HepG2 (cell line): Measurements from ENCODE around the gene SMCO1. TPM values are rescaled to one million over a fixed set of nuclear protein-coding genes. Genes with fewer than 3 reads are reported as not detected.

Source experiments
- ATAC-seq: fragments of 200-7000 bp; cut with Tn5 transposase; 3 replicates; pipeline ENCODE4 v1.9.1; 2020; ENCODE audit warnings: mild to moderate bottlenecking, moderate library complexity
- BruUV-seq: library from RNA; stranded (reverse); fragments of 400-500 nt; replicated peaks from 2 replicates; lab custom pipeline; 2021; lab: Mats Ljungman, UMichigan
- CTCF ChIA-PET: fragments of 300-600 bp; formaldehyde crosslinking; extraction: SDS; loops from one replicate; lab custom pipeline; 2021; ENCODE audit warnings: low total read pairs, inconsistent platforms, low intra/inter-chr PET ratio; lab: Yijun Ruan, JAX
- POLR2A ChIA-PET: fragments of 350-600 bp; sonication (Branson Sonifier 250); formaldehyde crosslinking; loops from one replicate; lab custom pipeline; 2020; ENCODE audit warnings: antibody characterized with exemption, inconsistent platforms; lab: Yijun Ruan, JAX
- DNase-seq: peaks from one replicate; pipeline ENCODE4 v3.0.0-alpha.2; 2015; ENCODE audit warnings: low spot score
- FAIRE-seq: peaks from 3 replicates; lab custom pipeline; 2011; peaks lifted over from hg19 to GRCh38; lab: Jason Lieb, UNC
- H2AFZ ChIP-seq: one replicate; pipeline ENCODE4 v1.6.1; 2011; ENCODE audit warnings: low read length, inconsistent platforms
- H3K27ac ChIP-seq: fragments of 300-600 bp; 3 replicates; pipeline ENCODE4 v1.8.0; 2011; ENCODE audit warnings: mixed run types, mild to moderate bottlenecking, mixed read lengths, low read length, inconsistent platforms; ENCODE audit not compliant: insufficient read depth; ENCODE audit errors: extremely low read length
- H3K27me3 ChIP-seq, 2 experiments: fragments of 200-600 bp in 1 of 2; 2 replicates in 1 of 2; 3 replicates in 1 of 2; pipeline versions ENCODE4 v1.6.0 to v1.8.0; 2011; ENCODE audit warnings: low read length in 2 of 2, mild to moderate bottlenecking in 2 of 2, moderate library complexity in 2 of 2, inconsistent platforms in 1 of 2; ENCODE audit not compliant: insufficient read depth in 2 of 2, control insufficient read depth in 1 of 2
- H3K36me3 ChIP-seq, 2 experiments: fragments of 200-600 bp in 1 of 2; replicated peaks in 1 of 2; 2 replicates in 1 of 2; 3 replicates in 1 of 2; pipeline versions ENCODE4 v1.5.1 to v1.8.0; 2011; ENCODE audit warnings: low read length in 2 of 2, inconsistent platforms in 1 of 2; ENCODE audit not compliant: insufficient read depth in 2 of 2, control insufficient read depth in 1 of 2
- H3K4me1 ChIP-seq: 2 replicates; pipeline ENCODE4 v1.5.1; 2012; ENCODE audit warnings: low read length, inconsistent platforms; ENCODE audit not compliant: insufficient read depth
- H3K4me2 ChIP-seq: 2 replicates; pipeline ENCODE4 v1.6.0; 2011; ENCODE audit warnings: low read depth, low read length, inconsistent platforms
- H3K4me3 ChIP-seq, 3 experiments: fragments of 200-600 bp in 1 of 3; sonication (generic), shearing (Covaris generic) in 1 of 3; replicated peaks in 1 of 3; 2 replicates each; pipeline ENCODE4 v1.5.1; 2011 to 2016; ENCODE audit warnings: low read length in 3 of 3, inconsistent platforms in 2 of 3, low read depth in 2 of 3, mild to moderate bottlenecking in 2 of 3, control low read depth in 1 of 3, mixed read lengths in 1 of 3; ENCODE audit not compliant: insufficient read depth in 1 of 3
- H3K79me2 ChIP-seq: one replicate; pipeline ENCODE4 v1.6.1; 2011; ENCODE audit warnings: low read length, inconsistent platforms; ENCODE audit not compliant: insufficient read depth
- H3K9ac ChIP-seq: 2 replicates; pipeline ENCODE4 v1.6.0; 2011; ENCODE audit warnings: mild to moderate bottlenecking, low read depth, low read length, inconsistent platforms; ENCODE audit not compliant: insufficient read depth
- H3K9me3 ChIP-seq: 2 replicates; pipeline ENCODE4 v1.5.1; 2012; ENCODE audit warnings: mild to moderate bottlenecking, low read length
- H4K20me1 ChIP-seq: 2 replicates; pipeline ENCODE4 v1.6.0; 2011; ENCODE audit warnings: inconsistent platforms, mild to moderate bottlenecking, low read length, moderate library complexity; ENCODE audit not compliant: insufficient read depth
- HMG20B ChIP-seq: conservative IDR thresholded peaks from 2 replicates; pipeline ENCODE4 v1.6.1; 2016; ENCODE audit warnings: missing genetic modification reagents, missing compliant biosample characterization
- IRX3 ChIP-seq: sonication (generic); formaldehyde crosslinking; IDR thresholded peaks from 2 replicates; pipeline ENCODE4 v1.8.1; 2023; ENCODE audit warnings: mild to moderate bottlenecking, low read depth, missing genetic modification reagents, borderline replicate concordance
- KLF11 ChIP-seq: IDR thresholded peaks from 2 replicates; pipeline ENCODE4 v1.6.1; 2016; ENCODE audit warnings: missing compliant biosample characterization
- PAF1 ChIP-seq: IDR thresholded peaks from 2 replicates; pipeline ENCODE4 v1.6.1; 2016; ENCODE audit warnings: missing genetic modification reagents, missing compliant biosample characterization
- SP5 ChIP-seq: IDR thresholded peaks from 2 replicates; pipeline ENCODE4 v1.6.1; 2016; ENCODE audit warnings: low read depth, borderline replicate concordance
- TOPORS ChIP-seq: sonication (generic); formaldehyde crosslinking; IDR thresholded peaks from 2 replicates; pipeline ENCODE4 v1.8.0; 2023; ENCODE audit warnings: mild to moderate bottlenecking, missing genetic modification reagents
- TSC22D2 ChIP-seq: sonication (generic); formaldehyde crosslinking; IDR thresholded peaks from 2 replicates; pipeline ENCODE4 v1.5.1; 2020; ENCODE audit warnings: missing genetic modification reagents, mild to moderate bottlenecking, borderline replicate concordance
- ZBTB21 ChIP-seq: sonication (generic); formaldehyde crosslinking; IDR thresholded peaks from 2 replicates; pipeline ENCODE4 v1.4.0; 2020; ENCODE audit warnings: missing genetic modification reagents
- ZNF136 ChIP-seq: sonication (generic); formaldehyde crosslinking; IDR thresholded peaks from 2 replicates; pipeline ENCODE4 v1.8.1; 2022; ENCODE audit warnings: low read depth, mild to moderate bottlenecking, moderate library complexity, missing genetic modification reagents
- ZNF138 ChIP-seq: sonication (generic); formaldehyde crosslinking; IDR thresholded peaks from 2 replicates; pipeline ENCODE4 v1.5.0; 2020; ENCODE audit warnings: mild to moderate bottlenecking, low read depth, missing genetic modification reagents
- ZNF276 ChIP-seq: sonication (generic); formaldehyde crosslinking; IDR thresholded peaks from 2 replicates; pipeline ENCODE4 v1.4.0; 2020; ENCODE audit warnings: mild to moderate bottlenecking, low read depth, missing genetic modification reagents
- ZNF367 ChIP-seq: sonication (generic); formaldehyde crosslinking; IDR thresholded peaks from 2 replicates; pipeline ENCODE4 v1.4.0; 2020; ENCODE audit warnings: missing genetic modification reagents, borderline replicate concordance
- ZNF768 ChIP-seq: sonication (generic); formaldehyde crosslinking; IDR thresholded peaks from 2 replicates; pipeline ENCODE4 v1.4.0; 2020; ENCODE audit warnings: missing genetic modification reagents
- ZNF777 ChIP-seq: sonication (generic); formaldehyde crosslinking; IDR thresholded peaks from 2 replicates; pipeline ENCODE4 v1.4.0; 2020; ENCODE audit warnings: missing genetic modification reagents
- WGBS: methylation state at CpG from one replicate; pipeline ENCODE4 v1.1.6; 2017; ENCODE audit warnings: low lambda C conversion rate; 5-methylcytosine and 5-hydroxymethylcytosine counted together
- in situ Hi-C: cut with HindIII; loops from 2 replicates; pipeline ENCODE4 v1.10.0; 2017; ENCODE audit warnings: low pct_unique_long_range_greater_than_20kb; ENCODE audit not compliant: extremely low pct_ligation_motif_present
- intact Hi-C: fragments of 100-400 bp; cut with micrococcal nuclease; formaldehyde crosslinking; loops from one replicate; pipeline ENCODE4 v1.10.0; 2022; ENCODE audit not compliant: unreplicated experiment
- polyA plus RNA-seq, 8 experiments: library from polyadenylated mRNA; depleted of rRNA in 3 of 8; stranded (reverse) in 7 of 8; unstranded in 1 of 8; fragments of >200 nt; fragmentation: Illumina TruSeq in 4 of 8; extraction: Trizol in 4 of 8; gene quantifications; 2 replicates each; pipeline versions ENCODE4 v1.2.1 to v1.2.3, GENCODE V29; 2011 to 2016; ENCODE audit warnings: low read depth in 4 of 8, missing spikeins in 1 of 8, mixed read lengths in 1 of 8; ENCODE audit not compliant: insufficient read depth in 1 of 8
- total RNA-seq, 5 experiments: library from RNA; depleted of rRNA; stranded (reverse); fragments of >200 nt; fragmentation: Illumina TruSeq; extraction: Trizol; gene quantifications; 2 replicates each; pipeline ENCODE4 v1.2.3, GENCODE V29; 2016; ENCODE audit warnings: low read depth in 1 of 5
- TF ChIP-seq, protein P1 (sequence below): sonication (generic); formaldehyde crosslinking; IDR thresholded peaks from 2 replicates; pipeline ENCODE4 v1.5.0; 2020; ENCODE audit warnings: missing genetic modification reagents
- TF ChIP-seq, protein P2 (sequence below): sonication (generic); formaldehyde crosslinking; IDR thresholded peaks from 2 replicates; pipeline ENCODE4 v1.5.1; 2020; ENCODE audit warnings: mild to moderate bottlenecking, missing genetic modification reagents, moderate library complexity
- TF ChIP-seq, protein P3 (sequence below): fragments of 450-650 bp; IDR thresholded peaks from 2 replicates; pipeline ENCODE4 v1.6.1; 2016

Gene SMCO1
- total and polyA plus RNA-seq, 2 of the 13 experiments (the other 11 are each of a cell fraction or from before 2014, with no cell fraction given), result not detected

- TF ChIP-seq, protein P1, sequence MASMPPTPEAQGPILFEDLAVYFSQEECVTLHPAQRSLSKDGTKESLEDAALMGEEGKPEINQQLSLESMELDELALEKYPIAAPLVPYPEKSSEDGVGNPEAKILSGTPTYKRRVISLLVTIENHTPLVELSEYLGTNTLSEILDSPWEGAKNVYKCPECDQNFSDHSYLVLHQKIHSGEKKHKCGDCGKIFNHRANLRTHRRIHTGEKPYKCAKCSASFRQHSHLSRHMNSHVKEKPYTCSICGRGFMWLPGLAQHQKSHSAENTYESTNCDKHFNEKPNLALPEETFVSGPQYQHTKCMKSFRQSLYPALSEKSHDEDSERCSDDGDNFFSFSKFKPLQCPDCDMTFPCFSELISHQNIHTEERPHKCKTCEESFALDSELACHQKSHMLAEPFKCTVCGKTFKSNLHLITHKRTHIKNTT (CRISPR knock-in tag), result no peak
- TF ChIP-seq TSC22D2 (CRISPR knock-in tag) (no peak), ZNF777 (no peak)
These were observed 38.4 kb upstream of the SMCO1 start (continued) for GRCh38 chr3:196553551-196553950.

- ATAC-seq (no peak), DNase-seq (no peak), FAIRE-seq (no peak)
- in situ Hi-C loops, result no loop called here
- no peak overlapping the region for H3K4me2 ChIP-seq
- no peaks in the 10 kb centered on the region for H3K27me3 ChIP-seq
- intact Hi-C loops, result no loop called here
- no peak overlapping the region for H3K27ac ChIP-seq
- no peak overlapping the region for H3K4me3 ChIP-seq
- H3K9me3 ChIP-seq, result peaks cover 19% of the 10 kb centered on the region
- POLR2A ChIA-PET, result no interaction called here
- H3K4me1 ChIP-seq, result no peaks in the 10 kb centered on the region
- no peaks in the 10 kb centered on the region for H3K36me3 ChIP-seq
- 94% methylated on average over 5 of the region's 5 CpGs for WGBS
- H3K9ac ChIP-seq, result no peak overlapping the region
- H4K20me1 ChIP-seq, result no peaks in the 10 kb centered on the region
- CTCF ChIA-PET, result no interaction called here
- no TSS peak for BruUV-seq
- H3K79me2 ChIP-seq, result no peaks in the 10 kb centered on the region
- no peak overlapping the region for H2AFZ ChIP-seq
- TF ChIP-seq ZNF136 (CRISPR knock-in tag) (no peak), ZNF367 (CRISPR knock-in tag) (no peak), IRX3 (CRISPR knock-in tag) (no peak), SP5 (CRISPR knock-in tag) (no peak), HMG20B (CRISPR knock-in tag) (no peak), ZBTB21 (CRISPR knock-in tag) (no peak), PAF1 (CRISPR knock-in tag) (no peak), KLF11 (CRISPR knock-in tag) (no peak), ZNF276 (CRISPR knock-in tag) (no peak), ZNF768 (CRISPR knock-in tag) (no peak), TOPORS (CRISPR knock-in tag) (no peak), ZNF138 (CRISPR knock-in tag) (no peak)
- TF ChIP-seq, protein P2, sequence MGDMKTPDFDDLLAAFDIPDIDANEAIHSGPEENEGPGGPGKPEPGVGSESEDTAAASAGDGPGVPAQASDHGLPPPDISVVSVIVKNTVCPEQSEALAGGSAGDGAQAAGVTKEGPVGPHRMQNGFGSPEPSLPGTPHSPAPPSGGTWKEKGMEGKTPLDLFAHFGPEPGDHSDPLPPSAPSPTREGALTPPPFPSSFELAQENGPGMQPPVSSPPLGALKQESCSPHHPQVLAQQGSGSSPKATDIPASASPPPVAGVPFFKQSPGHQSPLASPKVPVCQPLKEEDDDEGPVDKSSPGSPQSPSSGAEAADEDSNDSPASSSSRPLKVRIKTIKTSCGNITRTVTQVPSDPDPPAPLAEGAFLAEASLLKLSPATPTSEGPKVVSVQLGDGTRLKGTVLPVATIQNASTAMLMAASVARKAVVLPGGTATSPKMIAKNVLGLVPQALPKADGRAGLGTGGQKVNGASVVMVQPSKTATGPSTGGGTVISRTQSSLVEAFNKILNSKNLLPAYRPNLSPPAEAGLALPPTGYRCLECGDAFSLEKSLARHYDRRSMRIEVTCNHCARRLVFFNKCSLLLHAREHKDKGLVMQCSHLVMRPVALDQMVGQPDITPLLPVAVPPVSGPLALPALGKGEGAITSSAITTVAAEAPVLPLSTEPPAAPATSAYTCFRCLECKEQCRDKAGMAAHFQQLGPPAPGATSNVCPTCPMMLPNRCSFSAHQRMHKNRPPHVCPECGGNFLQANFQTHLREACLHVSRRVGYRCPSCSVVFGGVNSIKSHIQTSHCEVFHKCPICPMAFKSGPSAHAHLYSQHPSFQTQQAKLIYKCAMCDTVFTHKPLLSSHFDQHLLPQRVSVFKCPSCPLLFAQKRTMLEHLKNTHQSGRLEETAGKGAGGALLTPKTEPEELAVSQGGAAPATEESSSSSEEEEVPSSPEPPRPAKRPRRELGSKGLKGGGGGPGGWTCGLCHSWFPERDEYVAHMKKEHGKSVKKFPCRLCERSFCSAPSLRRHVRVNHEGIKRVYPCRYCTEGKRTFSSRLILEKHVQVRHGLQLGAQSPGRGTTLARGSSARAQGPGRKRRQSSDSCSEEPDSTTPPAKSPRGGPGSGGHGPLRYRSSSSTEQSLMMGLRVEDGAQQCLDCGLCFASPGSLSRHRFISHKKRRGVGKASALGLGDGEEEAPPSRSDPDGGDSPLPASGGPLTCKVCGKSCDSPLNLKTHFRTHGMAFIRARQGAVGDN (CRISPR knock-in tag), result no peak
- TF ChIP-seq, protein P3, sequence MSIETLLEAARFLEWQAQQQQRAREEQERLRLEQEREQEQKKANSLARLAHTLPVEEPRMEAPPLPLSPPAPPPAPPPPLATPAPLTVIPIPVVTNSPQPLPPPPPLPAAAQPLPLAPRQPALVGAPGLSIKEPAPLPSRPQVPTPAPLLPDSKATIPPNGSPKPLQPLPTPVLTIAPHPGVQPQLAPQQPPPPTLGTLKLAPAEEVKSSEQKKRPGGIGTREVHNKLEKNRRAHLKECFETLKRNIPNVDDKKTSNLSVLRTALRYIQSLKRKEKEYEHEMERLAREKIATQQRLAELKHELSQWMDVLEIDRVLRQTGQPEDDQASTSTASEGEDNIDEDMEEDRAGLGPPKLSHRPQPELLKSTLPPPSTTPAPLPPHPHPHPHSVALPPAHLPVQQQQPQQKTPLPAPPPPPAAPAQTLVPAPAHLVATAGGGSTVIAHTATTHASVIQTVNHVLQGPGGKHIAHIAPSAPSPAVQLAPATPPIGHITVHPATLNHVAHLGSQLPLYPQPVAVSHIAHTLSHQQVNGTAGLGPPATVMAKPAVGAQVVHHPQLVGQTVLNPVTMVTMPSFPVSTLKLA, result no peak
These were observed 37.1 kb upstream of the SMCO1 start for GRCh38 chr3:196552253-196552652.
